NT2/D1 (cell line): Measurements from ENCODE around the gene KPNA3.
"Not testable (repeated sequence)": the region's sequence is repeated elsewhere in the genome, so short reads cannot be mapped to it uniquely, and the experiment has no call there.

Experiments
- DNase-seq: peaks from one replicate; pipeline ENCODE4 v3.0.0-alpha.2; 2011; ENCODE audit warnings: low read depth, low spot score
- H3K27me3 ChIP-seq: 2 replicates; pipeline ENCODE4 v1.6.0; 2011; ENCODE audit warnings: mild to moderate bottlenecking; ENCODE audit not compliant: insufficient read length, insufficient read depth
- H3K36me3 ChIP-seq: 2 replicates; pipeline ENCODE4 v1.6.1; 2011; ENCODE audit warnings: mild to moderate bottlenecking, low read length, mixed read lengths; ENCODE audit not compliant: insufficient read depth, insufficient read length
- H3K4me1 ChIP-seq: 2 replicates; pipeline ENCODE4 v1.5.1; 2011; ENCODE audit not compliant: insufficient read depth, insufficient read length
- H3K4me3 ChIP-seq: 2 replicates; pipeline ENCODE4 v1.5.1; 2011; ENCODE audit warnings: low read depth; ENCODE audit not compliant: insufficient read length
- H3K9ac ChIP-seq: 2 replicates; pipeline ENCODE4 v1.6.0; 2011; ENCODE audit warnings: low read depth; ENCODE audit not compliant: insufficient read length
- H3K9me3 ChIP-seq: 2 replicates; pipeline ENCODE4 v1.5.1; 2011; ENCODE audit warnings: mild to moderate bottlenecking, low read length; ENCODE audit not compliant: insufficient read depth
- SUZ12 ChIP-seq: IDR thresholded peaks from 2 replicates; pipeline ENCODE4 v1.6.1; 2011; ENCODE audit not compliant: insufficient read length, insufficient read depth; ENCODE audit errors: extremely low read depth
- YY1 ChIP-seq: IDR thresholded peaks from 2 replicates; pipeline ENCODE4 v1.6.1; 2011; ENCODE audit not compliant: insufficient read length, insufficient read depth
- ZNF274 ChIP-seq: IDR thresholded peaks from 2 replicates; pipeline ENCODE4 v1.6.1; 2011; ENCODE audit warnings: mild to moderate bottlenecking, low read depth, low read length

The KPNA3 gene

DNA sequence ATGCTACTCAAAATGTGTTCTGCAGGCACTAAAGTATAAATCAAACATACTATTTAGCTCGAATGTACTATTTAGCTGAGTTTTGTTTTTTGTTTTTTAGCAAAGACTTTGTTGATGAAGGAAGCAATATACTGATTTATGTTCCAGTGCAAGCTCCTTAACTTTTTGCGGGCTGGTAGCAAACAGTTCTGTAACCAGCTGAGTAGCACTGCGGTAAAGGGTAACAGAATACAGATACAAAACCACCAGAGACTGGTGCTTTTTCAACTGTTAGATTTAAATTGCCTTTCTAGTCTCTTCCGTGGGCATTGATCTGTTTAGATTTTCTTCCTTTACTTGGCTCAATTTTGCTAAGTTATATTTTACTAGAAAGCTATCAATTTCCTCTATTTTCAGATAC, 39.0 kb upstream of the KPNA3 start:
- TF ChIP-seq ZNF274 (no peak), SUZ12 (no peak), YY1 (no peak)
- Histone ChIP-seq H3K4me3 (no peak overlapping the region), H3K36me3 (no peaks in the 10 kb centered on the region), H3K27me3 (no peaks in the 10 kb centered on the region), H3K4me1 (no peaks in the 10 kb centered on the region), H3K9ac (no peak overlapping the region), H3K9me3 (no peaks in the 10 kb centered on the region)
- no peak for DNase-seq

DNA sequence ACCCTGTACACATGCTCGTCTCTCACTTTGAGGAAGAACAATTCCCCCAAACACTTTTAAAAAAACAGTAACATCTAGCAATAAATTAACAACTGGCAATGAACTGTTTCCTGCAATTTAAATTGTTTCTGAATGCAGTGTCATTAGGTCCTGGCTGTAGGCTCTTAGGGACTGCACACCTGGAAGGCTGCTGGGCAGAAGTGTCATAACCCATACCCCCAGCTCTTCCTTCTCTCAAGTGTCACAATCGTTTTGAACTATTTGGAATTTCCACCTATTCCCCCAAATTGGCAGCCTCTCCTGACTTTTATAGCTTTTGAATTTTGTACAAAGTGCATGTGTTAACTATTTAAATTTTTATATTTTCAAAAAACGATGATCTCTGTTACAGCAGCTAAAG, 38.2 kb upstream of the KPNA3 start:
- TF ChIP-seq SUZ12 (no peak), ZNF274 (no peak)
- Histone ChIP-seq H3K4me3 (no peak overlapping the region), H3K4me1 (no peaks in the 10 kb centered on the region), H3K36me3 (no peaks in the 10 kb centered on the region), H3K9me3 (no peaks in the 10 kb centered on the region), H3K27me3 (no peaks in the 10 kb centered on the region), H3K9ac (no peak overlapping the region)
- no peak for DNase-seq

DNA sequence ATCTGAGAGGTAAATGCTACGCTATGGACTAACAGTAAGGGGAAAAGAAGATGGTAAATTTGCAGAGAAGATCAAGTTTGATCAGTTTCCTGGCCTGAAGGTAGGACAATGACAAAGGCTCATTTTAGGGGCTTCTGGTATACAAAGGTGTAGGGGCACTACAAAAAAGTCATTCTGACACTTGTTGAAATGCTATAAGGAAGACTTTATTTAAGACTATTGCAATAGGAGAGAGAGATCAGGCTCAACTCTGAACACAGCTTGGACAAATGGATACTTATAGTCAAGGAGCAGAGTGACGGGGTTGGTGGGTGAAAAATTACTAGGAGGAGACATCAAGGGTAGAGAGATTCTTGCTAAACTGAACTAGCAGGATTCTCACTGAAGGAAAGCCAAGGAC, 37.2 kb upstream of the KPNA3 start:
- no peak overlapping the region for H3K4me3 ChIP-seq
- H3K9me3 ChIP-seq = no peaks in the 10 kb centered on the region
- no peaks in the 10 kb centered on the region for H3K27me3 ChIP-seq
- DNase-seq = no peak
- no peaks in the 10 kb centered on the region for H3K36me3 ChIP-seq
- H3K9ac ChIP-seq = no peak overlapping the region
- no peaks in the 10 kb centered on the region for H3K4me1 ChIP-seq
- TF ChIP-seq YY1 (no peak), SUZ12 (no peak), ZNF274 (no peak)

DNA sequence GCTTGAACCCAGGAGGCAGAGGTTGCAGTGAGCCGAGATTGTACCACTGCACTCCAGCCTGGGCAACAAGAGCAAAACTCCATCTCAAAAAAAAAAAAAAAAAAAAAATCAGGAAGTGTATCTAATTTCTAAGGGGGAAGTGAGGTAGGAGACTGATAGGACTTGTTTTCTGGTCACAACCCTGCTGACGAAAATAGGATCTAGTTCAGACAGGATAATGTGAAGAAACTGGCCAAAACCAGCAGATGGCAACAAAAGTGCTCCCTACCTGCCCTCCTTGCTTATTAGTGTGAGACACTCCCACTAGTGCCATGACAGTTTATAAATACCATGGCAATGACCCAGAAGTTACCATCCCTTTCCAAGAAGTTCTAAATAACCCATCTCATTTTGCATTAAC, 36.0 kb upstream of the KPNA3 start:
- Histone ChIP-seq H3K27me3 (no peaks in the 10 kb centered on the region), H3K4me1 (no peaks in the 10 kb centered on the region), H3K9ac (no peak overlapping the region), H3K4me3 (no peak overlapping the region), H3K9me3 (no peaks in the 10 kb centered on the region), H3K36me3 (no peaks in the 10 kb centered on the region)
- TF ChIP-seq YY1 (no peak), SUZ12 (no peak), ZNF274 (no peak)
- no peak for DNase-seq

DNA sequence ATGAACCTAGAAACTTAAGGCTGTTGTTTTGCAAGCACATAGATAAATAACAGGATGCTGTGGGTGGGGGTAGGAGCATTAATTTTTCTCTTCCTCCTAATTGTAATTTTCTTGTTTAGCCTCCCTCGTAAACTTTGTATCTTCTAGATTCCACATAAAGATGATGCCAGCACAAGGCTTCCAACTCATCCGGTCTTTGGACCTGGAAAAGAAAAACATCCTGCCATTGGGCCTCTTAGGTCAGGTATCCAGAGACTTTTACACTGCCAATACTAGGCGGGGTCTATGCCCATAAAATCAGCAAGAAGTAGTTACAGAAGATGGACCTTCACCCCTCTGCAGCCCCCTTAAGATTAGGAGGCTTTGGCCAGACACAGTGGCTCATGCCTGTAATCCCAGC, 35.4 kb upstream of the KPNA3 start:
- Histone ChIP-seq H3K27me3 (no peaks in the 10 kb centered on the region), H3K36me3 (no peaks in the 10 kb centered on the region), H3K4me1 (no peaks in the 10 kb centered on the region), H3K9me3 (no peaks in the 10 kb centered on the region), H3K4me3 (no peak overlapping the region), H3K9ac (no peak overlapping the region)
- TF ChIP-seq ZNF274 (no peak), YY1 (no peak), SUZ12 (no peak)
- no peak for DNase-seq

DNA sequence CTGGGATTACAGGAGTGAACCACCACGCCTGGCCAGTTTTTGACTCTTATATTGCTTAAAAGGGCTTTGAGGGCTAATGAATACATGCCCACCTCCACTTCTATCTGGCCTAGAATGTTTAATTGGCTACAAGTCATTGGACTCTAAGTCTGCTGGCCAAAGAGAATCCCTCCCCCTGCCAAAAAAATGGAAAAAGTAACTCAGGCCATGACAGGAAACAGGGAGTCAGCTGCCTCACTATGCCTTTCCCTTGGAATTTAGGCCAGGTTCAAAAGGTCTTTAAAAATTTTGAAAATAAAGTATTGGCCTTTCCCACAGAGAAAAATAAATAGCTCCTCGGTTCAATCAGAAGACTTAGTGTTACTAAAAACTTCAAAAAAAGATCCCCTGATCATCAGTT, 34.9 kb upstream of the KPNA3 start:
- TF ChIP-seq YY1 (no peak), SUZ12 (no peak), ZNF274 (no peak)
- no peak for DNase-seq
- no peaks in the 10 kb centered on the region for H3K9me3 ChIP-seq

DNA sequence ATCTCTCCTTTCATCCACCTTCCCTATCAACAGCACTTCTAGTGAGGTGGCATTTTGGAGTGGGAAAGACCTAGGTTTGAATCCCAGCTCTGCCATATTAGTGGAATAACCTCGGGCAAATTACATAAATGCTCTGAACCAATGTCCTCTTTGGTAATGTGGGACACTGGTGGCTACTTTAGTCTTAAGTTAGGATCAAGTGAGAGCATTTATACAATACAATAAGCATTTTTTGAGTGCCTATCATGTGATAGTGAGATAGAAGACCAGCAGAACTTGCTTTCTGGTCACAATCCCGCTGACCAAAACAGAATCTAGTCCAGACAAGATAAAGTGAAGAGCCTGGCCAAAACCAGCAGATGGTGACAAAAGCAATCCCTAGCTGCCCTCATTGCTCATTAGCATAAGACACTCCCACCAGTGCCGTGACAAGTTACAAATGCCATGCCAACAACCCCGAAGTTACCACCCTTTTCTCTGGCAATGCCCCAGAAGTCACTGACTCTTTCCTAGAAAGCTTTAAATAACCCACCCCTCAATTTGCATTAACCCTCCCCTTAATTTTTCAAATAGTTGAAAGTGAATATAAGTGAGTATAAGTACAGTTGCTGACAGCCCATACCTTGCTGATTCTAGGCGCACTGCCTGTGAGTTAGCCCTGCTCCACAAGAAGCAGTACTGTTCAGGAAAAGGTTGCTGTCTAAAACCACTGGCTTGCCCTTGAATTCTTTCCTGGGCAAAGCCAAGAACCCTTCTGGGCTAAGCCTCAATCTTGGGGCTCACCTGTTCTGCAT, 28.9 kb upstream of the KPNA3 start:
- Histone ChIP-seq H3K36me3 (no peaks in the 10 kb centered on the region), H3K4me1 (no peaks in the 10 kb centered on the region), H3K4me3 (no peak overlapping the region), H3K9me3 (no peaks in the 10 kb centered on the region), H3K27me3 (no peaks in the 10 kb centered on the region), H3K9ac (no peak overlapping the region)
- DNase-seq = no peak
- TF ChIP-seq YY1 = no peak
- TF ChIP-seq ZNF274 = no peak
- no peak for TF ChIP-seq SUZ12

More for the DNA sequence above, 34.9 kb upstream of the KPNA3 start:
- no peaks in the 10 kb centered on the region for H3K4me1 ChIP-seq
- H3K36me3 ChIP-seq = no peaks in the 10 kb centered on the region
- H3K27me3 ChIP-seq = no peaks in the 10 kb centered on the region
- no peak overlapping the region for H3K9ac ChIP-seq
- H3K4me3 ChIP-seq = no peak overlapping the region

DNA sequence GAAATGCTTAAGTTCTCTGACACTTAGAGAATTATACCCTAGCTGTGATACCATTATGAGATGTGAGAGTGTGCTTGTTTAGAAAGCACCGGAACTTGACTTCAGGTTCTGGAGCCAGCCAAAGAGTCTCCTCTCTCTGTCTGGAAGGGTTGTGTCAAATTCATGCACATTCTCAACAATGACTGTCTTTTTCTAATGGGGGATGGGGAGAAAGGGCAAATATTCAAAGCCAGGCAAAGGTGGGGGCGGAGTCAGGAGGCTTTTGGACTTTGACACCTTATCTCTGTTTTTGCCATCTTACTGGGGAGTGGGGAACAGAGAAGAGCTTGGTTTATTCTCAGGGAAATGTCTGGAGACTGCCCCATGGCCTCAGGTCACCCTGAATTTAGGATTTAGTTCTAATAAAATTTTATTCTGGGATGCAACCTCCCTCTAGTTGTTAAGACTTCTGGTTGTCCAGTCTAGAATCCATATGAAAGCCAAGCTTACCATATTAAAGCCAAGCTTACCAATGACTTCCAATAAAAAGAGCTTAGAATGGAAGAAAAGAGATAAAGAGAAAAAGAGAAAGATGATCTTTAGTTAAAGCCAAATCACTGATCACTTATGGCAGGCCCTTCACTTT, 28.2 kb upstream of the KPNA3 start:
- TF ChIP-seq SUZ12 (no peak), YY1 (no peak), ZNF274 (no peak)
- H3K4me3 ChIP-seq = no peak overlapping the region
- no peak for DNase-seq
- H3K9me3 ChIP-seq = no peaks in the 10 kb centered on the region
- H3K4me1 ChIP-seq = no peaks in the 10 kb centered on the region
- no peaks in the 10 kb centered on the region for H3K36me3 ChIP-seq
- H3K9ac ChIP-seq = no peak overlapping the region
- no peaks in the 10 kb centered on the region for H3K27me3 ChIP-seq

DNA sequence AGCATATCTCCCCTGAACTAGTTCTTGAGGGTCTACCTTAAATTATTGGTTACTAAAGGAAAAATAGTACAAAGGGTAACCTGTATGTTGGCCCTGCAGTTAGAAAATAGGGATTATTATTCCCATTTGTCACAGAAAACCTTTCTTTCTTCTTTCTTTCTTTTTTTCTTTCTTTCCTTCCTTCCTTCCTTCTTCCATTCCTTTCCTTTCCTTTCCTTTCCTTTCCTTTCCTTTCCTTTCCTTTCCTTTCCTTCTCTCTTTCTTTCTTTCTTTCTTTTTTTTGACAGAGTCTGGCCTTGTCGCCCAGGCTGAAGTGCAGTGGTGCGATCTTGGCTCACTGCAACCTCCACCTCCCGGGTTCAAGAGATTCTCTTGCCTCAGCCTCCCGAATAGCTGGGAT, 23.6 kb upstream of the KPNA3 start:
- not testable (repeated sequence) for H3K9ac ChIP-seq, H3K4me3 ChIP-seq, DNase-seq

More for the DNA sequence above, 23.6 kb upstream of the KPNA3 start:
- H3K36me3 ChIP-seq, H3K27me3 ChIP-seq, H3K9me3 ChIP-seq, H3K4me1 ChIP-seq: not testable (repeated sequence)
